Lung microvascular endothelial cell (primary cell): ENCODE measurements around the gene SLC12A9. TPM values are rescaled to one million over a fixed set of nuclear protein-coding genes. Genes with fewer than 3 reads are reported as not detected.
"Not testable (repeated sequence)": the region's sequence is repeated elsewhere in the genome, so short reads cannot be mapped to it uniquely, and the experiment has no call there.

ENCODE experiments used
- DNase-seq, 2 donors: peaks; one replicate each; pipeline versions ENCODE4 v3.0.0 to v3.0.0-alpha.2; 2010; ENCODE audit warnings: low read depth in 2 of 2
- total RNA-seq: library from RNA; depleted of rRNA; stranded (reverse); fragments of >200 nt; gene quantifications from 2 replicates; pipeline ENCODE4 v1.2.1, GENCODE V29; 2014

SLC12A9 gene, protein sequence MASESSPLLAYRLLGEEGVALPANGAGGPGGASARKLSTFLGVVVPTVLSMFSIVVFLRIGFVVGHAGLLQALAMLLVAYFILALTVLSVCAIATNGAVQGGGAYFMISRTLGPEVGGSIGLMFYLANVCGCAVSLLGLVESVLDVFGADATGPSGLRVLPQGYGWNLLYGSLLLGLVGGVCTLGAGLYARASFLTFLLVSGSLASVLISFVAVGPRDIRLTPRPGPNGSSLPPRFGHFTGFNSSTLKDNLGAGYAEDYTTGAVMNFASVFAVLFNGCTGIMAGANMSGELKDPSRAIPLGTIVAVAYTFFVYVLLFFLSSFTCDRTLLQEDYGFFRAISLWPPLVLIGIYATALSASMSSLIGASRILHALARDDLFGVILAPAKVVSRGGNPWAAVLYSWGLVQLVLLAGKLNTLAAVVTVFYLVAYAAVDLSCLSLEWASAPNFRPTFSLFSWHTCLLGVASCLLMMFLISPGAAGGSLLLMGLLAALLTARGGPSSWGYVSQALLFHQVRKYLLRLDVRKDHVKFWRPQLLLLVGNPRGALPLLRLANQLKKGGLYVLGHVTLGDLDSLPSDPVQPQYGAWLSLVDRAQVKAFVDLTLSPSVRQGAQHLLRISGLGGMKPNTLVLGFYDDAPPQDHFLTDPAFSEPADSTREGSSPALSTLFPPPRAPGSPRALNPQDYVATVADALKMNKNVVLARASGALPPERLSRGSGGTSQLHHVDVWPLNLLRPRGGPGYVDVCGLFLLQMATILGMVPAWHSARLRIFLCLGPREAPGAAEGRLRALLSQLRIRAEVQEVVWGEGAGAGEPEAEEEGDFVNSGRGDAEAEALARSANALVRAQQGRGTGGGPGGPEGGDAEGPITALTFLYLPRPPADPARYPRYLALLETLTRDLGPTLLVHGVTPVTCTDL
- 34.0 and 39.3 TPM in 2 replicates for total RNA-seq

DNA sequence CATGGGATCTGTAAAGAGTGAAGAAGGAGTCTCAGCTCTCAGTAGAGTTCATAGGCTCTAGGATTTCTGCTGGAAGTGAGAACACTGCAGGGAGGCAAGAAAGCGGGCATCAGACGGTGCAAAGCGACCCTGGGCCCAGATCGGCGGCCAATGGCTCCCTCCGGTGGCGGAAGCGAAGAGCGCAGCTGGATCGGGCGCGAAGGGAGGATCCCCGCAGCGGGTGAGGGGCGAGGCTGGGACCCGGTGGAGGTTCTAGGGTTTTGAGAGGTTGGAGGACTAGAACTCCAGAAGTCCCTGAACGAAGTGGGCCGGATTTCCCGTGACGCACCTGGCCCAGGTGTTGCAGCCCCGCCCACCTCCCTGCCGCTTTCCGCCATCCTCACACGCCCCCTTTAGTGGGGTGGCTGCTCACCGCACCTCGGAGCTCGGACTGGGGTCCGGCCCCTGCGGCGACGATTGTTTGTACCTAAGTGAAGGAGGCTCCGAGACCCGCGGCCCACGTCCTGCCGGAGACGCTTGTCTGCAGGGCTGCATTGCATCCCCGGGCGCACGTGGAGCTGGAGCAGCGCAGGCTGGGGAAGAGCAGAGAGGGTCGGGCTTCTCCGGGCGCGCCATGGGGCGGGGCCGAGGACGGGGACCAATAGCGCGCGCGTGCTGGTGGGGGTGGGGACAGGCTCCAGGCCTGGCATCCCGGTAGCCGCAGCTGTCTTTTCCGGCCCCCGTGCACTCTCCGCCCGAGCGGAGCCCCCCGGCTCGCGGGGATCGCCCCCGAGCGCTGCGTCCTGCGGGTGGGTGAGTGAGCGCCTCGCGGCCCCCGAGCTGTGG lies at the start of gene SLC12A9:
Gene SLC12A9, plus strand, starts transcription at position 666 of the 825 bp plus-strand sequence. CDS start 1,485 bp downstream, outside the sequence.
- peak; percentile 93 to 94 for DNase-seq

- DNase-seq, result no peak
Observed at GRCh38 chr7:100802951-100803350, 49.6 kb upstream of the SLC12A9 start.

GRCh38 chr7:100803398-100804161 lies 48.9 kb upstream of the SLC12A9 start:
- peak; percentile 41 to 78 for DNase-seq

GRCh38 chr7:100804681-100805431 lies 47.7 kb upstream of the SLC12A9 start:
- no peak for DNase-seq

GRCh38 chr7:100806276-100806675 lies 46.2 kb upstream of the SLC12A9 start:
- DNase-seq, result peak; percentile 69 to 71

DNA sequence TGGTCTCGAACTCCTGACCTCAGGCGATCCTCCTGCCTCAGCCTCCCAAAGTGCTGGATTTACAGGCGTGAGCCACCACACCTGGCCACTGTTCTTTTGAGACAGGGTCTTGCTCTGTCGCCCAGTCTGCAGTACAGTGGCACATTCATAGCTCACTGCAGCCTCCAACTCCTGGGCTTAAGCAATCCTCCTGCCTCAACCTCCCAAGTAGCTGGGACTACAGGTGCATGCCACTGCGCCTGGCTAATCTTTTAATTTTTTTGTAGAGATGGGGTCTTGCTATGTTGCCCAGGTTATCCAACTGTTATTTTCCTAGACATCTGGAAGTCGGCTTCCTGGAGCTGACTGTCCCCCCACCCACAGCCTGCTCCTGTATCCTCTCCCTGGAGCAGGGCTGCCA lies 45.6 kb upstream of the SLC12A9 start:
- not testable (repeated sequence) for DNase-seq

DNA sequence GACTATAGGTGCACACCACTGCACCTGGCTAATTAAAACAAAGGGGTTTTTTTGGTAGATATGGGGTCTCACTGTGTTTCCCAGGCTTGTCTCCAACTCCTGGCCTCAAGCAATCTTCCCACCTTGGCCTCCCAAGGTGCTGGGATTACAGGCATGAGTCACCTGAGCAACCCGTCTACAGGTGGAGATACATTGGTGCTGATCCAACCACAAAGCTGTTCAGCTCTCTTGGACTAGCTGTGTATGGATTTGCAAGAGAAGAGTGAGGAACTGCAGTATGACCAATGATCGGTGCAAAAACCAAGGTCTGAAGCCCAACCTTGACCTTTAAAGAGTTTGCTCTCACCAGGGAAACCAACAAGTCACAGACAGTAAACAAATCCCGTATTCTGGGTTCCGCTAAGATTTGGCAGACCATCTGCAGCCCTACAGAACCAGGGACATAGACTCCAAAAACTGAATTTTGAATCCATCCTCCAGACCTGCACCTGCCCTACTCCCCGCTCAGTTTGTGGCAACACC lies 44.1 kb upstream of the SLC12A9 start:
- no peak for DNase-seq

GRCh38 chr7:100811480-100811879 lies 41.0 kb upstream of the SLC12A9 start:
- DNase-seq, result no peak

DNA sequence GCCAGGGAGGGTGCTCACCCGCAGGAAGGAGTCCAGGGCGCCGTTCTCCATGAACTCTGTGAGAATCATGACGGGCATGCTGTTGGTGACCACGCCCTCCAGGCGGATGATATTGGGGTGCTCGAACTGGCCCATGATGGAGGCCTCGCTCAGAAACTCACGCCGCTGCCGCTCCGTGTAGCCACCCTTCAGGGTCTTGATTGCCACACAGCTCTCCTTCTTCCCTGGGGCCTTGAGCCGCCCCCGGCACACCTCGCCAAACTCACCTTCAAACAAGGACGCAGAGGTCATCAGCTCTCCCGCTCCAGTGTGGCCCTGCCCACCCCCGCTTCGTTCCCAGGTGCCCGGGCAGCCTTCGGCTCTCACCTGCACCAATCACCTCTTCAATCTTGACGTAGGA lies 39.8 kb upstream of the SLC12A9 start:
- DNase-seq, result no peak

DNA sequence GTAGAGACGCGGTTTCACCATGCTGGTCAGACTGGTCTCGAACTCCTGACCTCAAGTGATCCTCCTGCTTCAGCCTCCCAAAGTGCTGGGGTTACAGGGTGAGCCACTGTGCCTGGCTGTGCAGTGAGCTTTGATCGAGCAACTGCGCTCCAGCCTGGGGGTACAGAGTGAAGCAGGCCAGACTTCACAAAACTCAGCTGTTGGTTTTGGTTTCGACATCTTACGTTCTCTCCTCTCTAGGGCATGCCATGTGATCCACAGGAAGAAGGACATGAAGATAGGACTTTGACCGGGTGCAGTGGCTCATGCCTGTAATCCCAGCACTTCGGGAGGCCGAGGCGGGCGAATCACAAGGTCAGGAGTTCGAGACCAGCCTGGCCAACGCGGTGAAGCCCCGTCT lies 36.0 kb upstream of the SLC12A9 start:
- DNase-seq, result not testable (repeated sequence)

- no peak for DNase-seq
Observed at GRCh38 chr7:100817097-100817496, 35.4 kb upstream of the SLC12A9 start.

- no peak for DNase-seq
Observed at GRCh38 chr7:100818366-100818765, 34.1 kb upstream of the SLC12A9 start.

GRCh38 chr7:100818825-100819224 lies 33.7 kb upstream of the SLC12A9 start:
- no peak for DNase-seq

DNA sequence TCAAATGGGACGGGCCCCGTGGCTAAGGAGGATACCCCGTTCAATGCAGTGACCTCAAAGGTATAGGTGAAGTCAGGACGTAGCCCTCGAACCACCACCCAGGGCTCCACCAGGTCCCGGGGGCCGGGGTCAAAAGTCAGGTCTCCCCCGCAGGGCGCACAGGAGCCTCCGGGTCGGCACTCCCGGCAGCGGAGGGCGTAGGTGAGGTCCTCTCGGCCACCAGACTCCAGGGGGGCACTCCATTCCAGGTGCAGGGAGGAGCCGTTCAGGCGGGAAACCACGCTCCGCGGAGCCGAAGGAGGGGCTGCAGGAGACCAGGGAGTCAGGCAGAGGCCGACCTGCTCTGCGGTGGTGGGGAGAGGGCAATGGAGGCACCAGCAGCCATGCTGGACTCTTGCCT lies 32.9 kb upstream of the SLC12A9 start:
- DNase-seq, result no peak

DNA sequence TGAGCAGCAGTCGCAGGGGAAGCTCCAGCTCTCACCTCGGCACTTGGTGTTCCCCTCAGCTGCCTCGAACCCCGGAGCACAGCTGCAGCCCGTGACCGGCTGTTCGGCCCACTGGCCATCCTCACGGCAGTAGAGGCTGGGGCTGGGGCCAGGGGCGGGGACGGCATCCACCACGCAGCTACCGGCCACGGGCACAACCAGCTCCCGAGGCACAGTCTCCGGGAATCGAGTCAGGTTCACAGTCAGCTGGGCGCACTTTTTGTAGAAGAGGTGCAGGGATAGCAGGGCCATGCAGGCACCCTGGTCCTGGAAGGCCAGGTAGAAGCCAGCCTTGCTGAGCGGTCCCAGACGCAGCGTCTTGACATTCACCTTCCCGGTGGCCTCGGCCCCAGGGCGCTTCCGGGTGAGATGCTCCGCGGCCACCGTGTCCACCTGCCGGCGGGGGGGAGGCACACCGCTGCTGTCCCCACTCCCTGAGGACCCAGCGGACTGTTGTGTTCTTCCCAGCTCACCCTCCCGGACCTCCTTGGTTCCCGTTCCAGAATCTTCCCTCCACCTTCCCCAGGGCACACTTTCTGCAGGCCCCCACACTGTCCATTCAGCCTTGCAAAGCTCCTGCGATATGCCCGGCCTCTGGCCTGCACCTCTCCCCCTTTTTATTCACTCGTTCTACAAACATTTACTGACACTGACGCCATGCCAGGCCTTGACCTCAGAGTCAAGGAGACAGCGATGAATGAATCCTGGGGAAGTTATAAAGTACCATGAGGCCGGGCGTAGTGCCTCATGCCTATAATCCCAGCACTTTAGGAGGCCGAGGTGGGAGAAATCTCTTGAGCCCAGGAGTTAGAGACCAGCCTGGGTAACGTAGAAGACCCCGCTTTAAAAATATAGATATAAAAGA lies 30.0 kb upstream of the SLC12A9 start:
- DNase-seq, result no peak

DNA sequence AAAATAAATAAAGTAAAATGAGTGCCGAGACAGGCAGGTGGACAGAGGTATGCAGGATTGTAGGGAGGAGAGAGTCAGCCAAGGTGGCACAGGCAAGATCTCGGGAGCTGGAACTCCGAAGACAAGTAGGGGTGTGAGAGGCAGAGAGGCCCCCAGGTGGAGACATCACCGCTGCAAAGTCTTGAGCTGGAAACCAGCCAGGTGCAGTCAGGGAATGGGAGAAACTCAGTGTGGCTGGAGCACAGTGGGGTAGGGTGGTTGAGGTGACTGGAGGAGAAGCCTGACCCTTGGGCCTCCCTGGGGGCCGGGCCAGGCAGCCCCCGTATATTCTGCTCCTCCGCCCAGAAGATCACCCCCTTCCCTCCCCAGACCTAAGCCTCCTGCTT lies 29.4 kb upstream of the SLC12A9 start:
- peak in 1 of 2 donors; percentile 50 for DNase-seq

DNA sequence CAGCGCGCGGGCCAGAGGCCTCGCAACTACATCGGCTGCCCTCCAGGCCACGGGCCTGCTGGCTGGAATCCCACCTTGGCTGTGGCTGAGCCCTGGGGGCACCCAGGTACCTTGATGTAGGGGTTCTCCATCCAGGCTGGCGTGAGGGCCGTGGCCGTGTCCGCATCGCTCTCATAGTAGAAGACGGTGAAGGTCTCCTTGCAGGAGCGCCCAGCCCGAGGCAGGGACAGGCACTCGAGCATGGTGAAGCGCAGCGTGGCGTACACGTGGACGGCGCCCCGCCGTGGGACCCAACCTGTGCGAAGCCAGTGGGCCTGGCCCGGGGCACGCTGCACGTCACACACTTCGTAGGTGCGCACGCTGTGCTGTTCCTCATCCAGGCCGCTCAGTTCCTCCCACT lies 29.0 kb upstream of the SLC12A9 start:
- DNase-seq, result no peak

DNA sequence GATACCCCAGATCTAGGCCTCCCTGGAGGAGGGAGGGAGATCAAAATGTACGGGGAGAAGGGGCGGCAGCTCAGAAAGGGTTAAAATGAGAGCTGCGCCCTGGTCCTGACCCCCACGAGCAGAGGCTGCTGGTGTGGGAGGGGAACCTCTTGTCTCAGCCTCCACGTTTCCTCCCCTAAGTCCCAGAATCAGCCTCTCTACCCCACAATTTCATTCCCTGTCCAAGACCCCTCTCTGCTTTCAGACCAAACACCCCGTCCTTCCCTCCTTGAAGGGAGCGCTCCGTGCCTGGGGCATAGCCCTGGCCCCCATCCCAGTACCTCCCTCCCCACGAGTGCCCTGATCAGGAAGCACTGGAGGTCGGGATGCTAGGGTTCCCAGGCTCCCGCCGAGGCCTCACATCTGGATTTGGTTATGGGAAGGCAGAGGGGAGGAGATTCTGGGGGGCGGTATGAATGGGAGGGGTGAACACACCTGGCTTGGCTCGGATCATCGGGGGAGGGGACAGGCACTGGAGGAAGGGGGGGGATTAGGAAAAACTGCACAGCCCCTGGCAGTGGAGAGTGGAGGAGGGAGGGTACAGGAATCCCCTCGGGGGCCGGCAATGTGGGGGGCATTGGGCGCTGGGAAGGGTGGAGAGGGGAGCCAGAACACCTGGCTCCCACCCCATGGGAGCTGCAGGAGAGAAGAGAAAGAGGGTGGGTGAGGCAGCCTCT lies 27.9 kb upstream of the SLC12A9 start:
- no peak for DNase-seq
